Aorta (tissue), 5 donors: Measurements from ENCODE around the gene TIMP4. TPM values are rescaled to one million over a fixed set of nuclear protein-coding genes. Genes with fewer than 3 reads are reported as not detected.

Source experiments
- ATAC-seq: fragments of 200-7000 bp; cut with Tn5 transposase; one replicate; pipeline ENCODE4 v1.9.1; 2022; ENCODE audit warnings: moderate library complexity; ENCODE audit not compliant: low FRiP score
- DNase-seq, 2 donors: peaks; one replicate each; pipeline ENCODE4 v3.0.0-alpha.2; 2020
- H3K27ac ChIP-seq, 2 donors: one replicate each; pipeline ENCODE4 v1.5.1; 2013; ENCODE audit warnings: low read length in 2 of 2, mild to moderate bottlenecking in 2 of 2, moderate library complexity in 2 of 2, control low read depth in 1 of 2, inconsistent platforms in 1 of 2, low read depth in 1 of 2
- H3K27me3 ChIP-seq, 2 donors: one replicate each; pipeline ENCODE4 v1.6.1; 2013; ENCODE audit warnings: control low read depth in 1 of 2, low read length in 1 of 2, mild to moderate bottlenecking in 1 of 2, moderate library complexity in 1 of 2; ENCODE audit not compliant: insufficient read depth in 2 of 2, control insufficient read depth in 1 of 2
- H3K36me3 ChIP-seq, 2 donors: one replicate each; pipeline ENCODE4 v1.6.1; 2013; ENCODE audit warnings: control low read depth in 1 of 2, low read length in 1 of 2, mild to moderate bottlenecking in 1 of 2; ENCODE audit not compliant: insufficient read depth in 2 of 2, control insufficient read depth in 1 of 2
- H3K4me1 ChIP-seq, 2 donors: one replicate each; pipeline ENCODE4 v1.6.1; 2013; ENCODE audit warnings: low read length in 2 of 2, control low read depth in 1 of 2, mild to moderate bottlenecking in 1 of 2, moderate library complexity in 1 of 2; ENCODE audit not compliant: insufficient read depth in 2 of 2, control insufficient read depth in 1 of 2
- H3K4me3 ChIP-seq, 2 donors: one replicate each; pipeline ENCODE4 v1.5.1; 2013; ENCODE audit warnings: low read length in 2 of 2, control low read depth in 1 of 2, mild to moderate bottlenecking in 1 of 2
- H3K9me3 ChIP-seq: one replicate; pipeline ENCODE4 v1.6.1; 2013; ENCODE audit warnings: mild to moderate bottlenecking, low read length; ENCODE audit not compliant: control insufficient read depth
- WGBS, 2 donors: extraction: QIAGEN DNeasy Blood & Tissue Kit; methylation state at CpG; one replicate each; pipeline ENCODE4 v1.1.7; 2013; 5-methylcytosine and 5-hydroxymethylcytosine counted together
- intact Hi-C, 2 donors: fragments of 100-400 bp; cut with DNase I; formaldehyde crosslinking; loops; one replicate each; pipeline versions ENCODE4 v1.14.2 to v1.15.0; 2022
- long read RNA-seq, 2 donors: library from polyadenylated mRNA; unstranded; transcript quantifications; one replicate each; pipeline ENCODE4 v2.0.0, GENCODE V29; 2020 to 2021
- polyA plus RNA-seq, 2 donors: library from polyadenylated mRNA; stranded (reverse); fragments of 200-250 nt; gene quantifications; one replicate each; pipeline ENCODE4 v1.2.3, GENCODE V29; 2013
- total RNA-seq, 2 donors: library from RNA; stranded (reverse); fragmentation: NEBNext Ultra II Directional; extraction: Animal tissue kit (Norgen Biotek cat#: 25700); gene quantifications; one replicate each; pipeline ENCODE4 v1.2.1, GENCODE V29; 2021
- donor health status: healthy with polysubstance abuse.
- donor health status: Bipolar disorder and iron deficiency.
- donor health status: DM: no; HTN: no; CAD: no.
- donor health status: DM: no; HTN: no; CAD: no.
- donor health status: DM: yes; HTN: yes; CAD: no.

The TIMP4 gene
- total RNA-seq (10 to 100 TPM in 1 of 2 donors, 1 to 10 TPM in 1; 8.3 to 60.1 TPM), polyA plus RNA-seq (10 to 100 TPM; 32.3 to 80.1 TPM)
- long read RNA-seq, donor 1, transcript TIMP4-201 (5 exons, 1,650 nt), result major isoform, 242 of 265 reads
- long read RNA-seq, donor 1, partial matches to known transcripts, result 3 of 265 reads
- long read RNA-seq, donor 1, other reads (novel, unspliced or antisense), result 20 of 265 reads
- long read RNA-seq, donor 2, transcript TIMP4-201 (5 exons, 1,650 nt), result major isoform, 8 of 10 reads
- long read RNA-seq, donor 2, partial matches to known transcripts, result 0 of 10 reads
- long read RNA-seq, donor 2, other reads (novel, unspliced or antisense), result 2 of 10 reads

- DNase-seq (peak; percentile 63 to 86), ATAC-seq (peak; percentile 73)
- intact Hi-C loops, result no loop called here
- WGBS, 2 donors, result 11 to 12% methylated on average over 31 to 34 of the region's 34 CpGs
- Histone ChIP-seq H3K36me3 (no peaks in the 10 kb centered on the region), H3K9me3 (no peaks in the 10 kb centered on the region), H3K4me3 (peak within 1 kb of the TSS; percentile 29 to 78), H3K27ac (peak within 1 kb of the TSS in 1 of 2 donors; percentile 69), H3K4me1 (peaks cover 0 to 2% of the 10 kb centered on the region in 2 donors), H3K27me3 (no peaks in the 10 kb centered on the region)
Observed at GRCh38 chr3:12158387-12159226, at the start of gene TIMP4. Gene TIMP4 (minus strand): TSS chr3:12158912. CDS start chr3:12158840, 72 bp downstream.

DNA sequence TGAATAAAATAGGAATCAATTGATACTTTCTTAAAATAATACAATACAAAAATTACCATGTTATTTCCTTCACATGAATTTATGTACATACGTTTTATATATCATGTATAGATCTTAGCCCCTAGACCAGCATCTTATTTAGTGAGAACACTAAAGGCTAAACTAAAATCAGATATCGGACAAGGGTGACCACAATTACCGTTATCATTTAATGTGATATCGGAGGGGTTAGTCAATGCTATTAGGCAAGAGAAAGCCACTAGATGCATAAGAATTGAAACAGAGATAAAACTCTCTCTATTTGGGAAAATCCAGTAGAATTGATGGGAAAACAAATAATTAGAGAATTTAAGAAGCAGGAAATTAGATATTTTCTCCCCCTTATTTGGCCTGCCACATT is 46.5 kb upstream of the TIMP4 start:
- H3K9me3 ChIP-seq, result peaks cover 1% of the 10 kb centered on the region
- H3K4me3 ChIP-seq, result no peak overlapping the region
- intact Hi-C loops, result no loop called here
- H3K36me3 ChIP-seq, result no peaks in the 10 kb centered on the region
- WGBS, 2 donors, result 93 to 94% methylated on average over 4 of the region's 4 CpGs
- H3K4me1 ChIP-seq, result no peaks in the 10 kb centered on the region
- no peak for ATAC-seq
- DNase-seq, result no peak
- no peaks in the 10 kb centered on the region for H3K27me3 ChIP-seq
- no peak overlapping the region for H3K27ac ChIP-seq

DNA sequence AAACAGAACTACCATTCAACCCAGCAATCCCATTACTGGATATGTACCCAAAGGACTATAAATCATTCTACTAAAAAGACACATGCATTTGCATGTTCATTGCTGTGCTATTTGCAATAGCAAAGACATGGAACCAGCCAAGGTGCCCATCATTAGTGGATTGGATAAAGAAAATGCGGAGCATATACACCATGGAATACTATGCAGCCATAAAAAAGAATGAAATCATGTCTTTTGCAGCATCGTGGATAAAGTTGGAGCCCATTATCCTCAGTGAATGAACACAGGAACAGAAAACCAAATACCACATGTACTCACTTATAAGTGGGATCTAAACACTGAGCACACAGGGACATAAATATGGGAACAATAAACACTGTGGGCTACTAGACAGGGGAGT is 43.1 kb upstream of the TIMP4 start:
- Histone ChIP-seq H3K4me3 (no peak overlapping the region), H3K27me3 (no peaks in the 10 kb centered on the region), H3K4me1 (no peaks in the 10 kb centered on the region), H3K27ac (no peak overlapping the region), H3K9me3 (no peaks in the 10 kb centered on the region), H3K36me3 (no peaks in the 10 kb centered on the region)
- WGBS, 2 donors, result 92 to 95% methylated on average over 2 of the region's 2 CpGs
- DNase-seq, result no peak
- intact Hi-C loops, result no loop called here
- no peak for ATAC-seq

GRCh38 chr3:12198301-12198700 is 39.6 kb upstream of the TIMP4 start:
- Histone ChIP-seq H3K4me1 (peaks cover 3 to 4% of the 10 kb centered on the region in 2 donors), H3K27ac (no peak overlapping the region), H3K36me3 (no peaks in the 10 kb centered on the region), H3K27me3 (no peaks in the 10 kb centered on the region), H3K4me3 (no peak overlapping the region), H3K9me3 (no peaks in the 10 kb centered on the region)
- ATAC-seq (no peak), DNase-seq (no peak)
- 59 to 61% methylated on average over 5 of the region's 5 CpGs for WGBS, 2 donors
- intact Hi-C loops, result no loop called here

DNA sequence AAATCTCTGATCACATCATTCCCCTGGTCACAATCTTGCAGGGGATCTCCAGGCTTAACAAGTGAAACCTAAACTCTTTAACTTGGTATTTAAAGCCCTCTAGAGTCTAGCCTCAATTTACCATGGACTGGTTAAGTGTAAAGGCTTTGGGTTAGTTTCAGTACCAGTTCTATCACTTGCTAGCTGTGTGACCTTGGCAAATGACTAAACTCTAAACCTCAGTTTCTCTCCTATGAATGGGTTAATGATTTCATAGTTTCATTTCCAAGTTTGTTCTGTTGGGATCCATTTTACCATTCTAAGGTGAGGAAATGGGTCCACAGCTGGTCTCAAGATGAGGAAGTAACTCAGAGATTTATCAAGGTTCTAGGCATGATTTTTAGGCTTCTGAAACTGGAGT is 38.8 kb upstream of the TIMP4 start:
- H3K36me3 ChIP-seq, result no peaks in the 10 kb centered on the region
- no peak overlapping the region for H3K4me3 ChIP-seq
- ATAC-seq (no peak), DNase-seq (no peak)
- intact Hi-C loops, result no loop called here
- no peaks in the 10 kb centered on the region for H3K9me3 ChIP-seq
- H3K27me3 ChIP-seq, result no peaks in the 10 kb centered on the region
- H3K4me1 ChIP-seq, result peaks cover 4% of the 10 kb centered on the region in 2 donors
- H3K27ac ChIP-seq, result no peak overlapping the region

DNA sequence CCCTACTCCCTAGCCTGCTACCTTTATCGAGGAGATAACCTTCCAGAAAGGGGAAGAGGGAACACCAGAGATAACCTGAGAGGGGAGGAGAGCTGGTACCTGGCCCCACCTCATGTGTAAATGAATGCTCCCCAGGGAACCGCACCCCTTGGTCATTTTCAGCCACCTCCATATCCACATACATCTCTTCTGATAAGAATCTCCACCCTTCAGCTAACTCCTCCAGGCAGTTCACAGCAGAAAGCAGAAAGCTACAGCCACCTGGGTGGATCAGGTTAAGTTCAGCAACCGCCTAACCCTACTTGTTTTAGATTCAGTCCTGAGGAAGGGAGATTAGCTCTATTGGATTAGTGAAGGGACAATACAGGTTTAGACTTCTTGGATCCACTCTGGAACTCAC is 38.0 kb upstream of the TIMP4 start:
- Histone ChIP-seq H3K4me3 (no peak overlapping the region), H3K4me1 (peaks cover 4% of the 10 kb centered on the region in 2 donors), H3K27ac (no peak overlapping the region), H3K36me3 (no peaks in the 10 kb centered on the region), H3K9me3 (no peaks in the 10 kb centered on the region), H3K27me3 (no peaks in the 10 kb centered on the region)
- intact Hi-C loops, result no loop called here
- DNase-seq (no peak), ATAC-seq (no peak)
- whole genome bisulfite sequencing, 2 donors, result 94 to 98% methylated on average over 3 of the region's 3 CpGs

- no peak overlapping the region for H3K27ac ChIP-seq
Observed at GRCh38 chr3:12195231-12195630, 36.5 kb upstream of the TIMP4 start.

DNA sequence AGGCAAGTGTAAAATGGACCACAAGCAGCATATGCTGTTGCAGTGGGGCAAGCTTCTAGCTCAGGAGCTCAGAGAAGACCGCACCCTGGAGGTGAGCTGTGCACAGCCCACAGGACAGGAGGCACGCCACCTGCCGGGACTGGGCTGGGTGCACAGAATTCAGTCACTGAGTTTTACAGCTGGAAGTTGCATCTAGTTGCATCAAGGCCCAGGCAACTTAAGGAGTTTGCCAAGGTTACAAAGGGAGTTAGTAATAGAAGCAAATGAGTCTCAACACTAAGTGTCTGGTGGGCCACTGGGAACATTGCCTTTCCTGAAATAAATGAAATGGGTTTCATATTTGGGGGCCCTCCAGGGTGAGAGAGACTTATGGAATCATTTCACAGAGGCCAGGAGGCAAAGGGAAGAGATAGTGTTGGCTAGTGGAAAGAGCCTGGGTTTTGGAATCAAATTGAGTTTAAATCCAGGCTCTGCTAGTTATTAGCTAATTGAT is 36.0 kb upstream of the TIMP4 start:
- ATAC-seq, result no peak
- Histone ChIP-seq H3K9me3 (no peaks in the 10 kb centered on the region), H3K4me3 (no peak overlapping the region), H3K27me3 (no peaks in the 10 kb centered on the region), H3K27ac (peak overlapping the region; percentile 1 to 72), H3K36me3 (no peaks in the 10 kb centered on the region), H3K4me1 (peaks cover 4% of the 10 kb centered on the region in 2 donors)
- no peak for DNase-seq
- intact Hi-C loops, result no loop called here
- 85 to 91% methylated on average over 3 of the region's 3 CpGs for WGBS, 2 donors

More at GRCh38 chr3:12195231-12195630, 36.5 kb upstream of the TIMP4 start:
- Histone ChIP-seq H3K27me3 (no peaks in the 10 kb centered on the region), H3K36me3 (no peaks in the 10 kb centered on the region), H3K4me1 (peaks cover 4% of the 10 kb centered on the region in 2 donors), H3K4me3 (no peak overlapping the region), H3K9me3 (no peaks in the 10 kb centered on the region)
- DNase-seq, result no peak
- intact Hi-C loops, result no loop called here
- no peak for ATAC-seq
- WGBS, 2 donors, result 85 to 89% methylated on average over 4 of the region's 4 CpGs
